Brain pericyte (primary cell): ENCODE data around the gene FOXP4.

Experiments
- DNase-seq: peaks from one replicate; pipeline ENCODE4 v3.0.0-alpha.2; 2012; ENCODE audit warnings: low read depth, low spot score

The FOXP4 gene

GRCh38 chr6:41519745-41520699 lies 26.2 kb upstream of the FOXP4 start:
- no peak for DNase-seq

GRCh38 chr6:41522780-41523548 lies 23.2 kb upstream of the FOXP4 start:
- no peak for DNase-seq

- no peak for DNase-seq
Observed at GRCh38 chr6:41523915-41524633, 22.1 kb upstream of the FOXP4 start.

DNA sequence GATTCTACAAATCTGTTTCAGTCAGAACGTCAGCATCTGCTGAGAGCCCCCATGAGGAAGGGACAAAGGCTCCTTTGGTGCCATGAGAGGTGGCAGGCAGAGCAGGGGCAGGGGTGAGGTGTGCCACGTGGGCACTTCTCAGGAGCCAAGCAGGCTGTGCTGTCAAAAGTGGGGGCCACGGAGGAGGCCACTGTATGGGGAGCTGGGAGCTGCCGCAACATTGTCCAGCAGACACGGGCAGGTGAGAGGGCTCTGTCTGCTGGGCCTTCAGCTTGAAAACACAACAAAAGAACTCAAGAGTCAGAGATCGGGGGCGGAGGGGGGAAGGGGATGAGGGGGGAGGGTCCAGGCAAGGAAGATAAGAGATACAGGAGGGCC lies 21.6 kb upstream of the FOXP4 start:
- no peak for DNase-seq

- DNase-seq, result no peak
Observed at GRCh38 chr6:41527721-41528408, 18.3 kb upstream of the FOXP4 start.

- DNase-seq, result no peak
Observed at GRCh38 chr6:41528409-41528963, 17.7 kb upstream of the FOXP4 start.

DNA sequence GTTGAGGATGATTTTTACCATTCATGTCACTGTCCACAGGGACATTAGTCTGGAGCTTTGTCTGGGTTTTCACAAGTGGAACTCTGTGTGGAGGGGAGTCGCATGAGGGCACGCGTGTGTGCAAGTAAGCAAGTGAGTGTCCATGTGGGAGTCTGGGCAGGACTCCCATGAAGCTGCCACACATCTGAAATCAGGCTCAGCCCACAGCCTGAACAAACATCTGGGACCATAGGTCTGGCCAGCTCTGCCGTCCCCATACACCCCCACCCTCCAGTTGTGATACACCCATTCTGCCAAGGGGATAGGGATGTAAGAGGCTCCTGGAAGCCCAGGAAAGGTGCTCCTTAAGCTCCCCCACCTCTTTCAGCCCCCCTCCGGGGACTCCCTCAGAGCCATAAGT lies 17.1 kb upstream of the FOXP4 start:
- no peak for DNase-seq

DNA sequence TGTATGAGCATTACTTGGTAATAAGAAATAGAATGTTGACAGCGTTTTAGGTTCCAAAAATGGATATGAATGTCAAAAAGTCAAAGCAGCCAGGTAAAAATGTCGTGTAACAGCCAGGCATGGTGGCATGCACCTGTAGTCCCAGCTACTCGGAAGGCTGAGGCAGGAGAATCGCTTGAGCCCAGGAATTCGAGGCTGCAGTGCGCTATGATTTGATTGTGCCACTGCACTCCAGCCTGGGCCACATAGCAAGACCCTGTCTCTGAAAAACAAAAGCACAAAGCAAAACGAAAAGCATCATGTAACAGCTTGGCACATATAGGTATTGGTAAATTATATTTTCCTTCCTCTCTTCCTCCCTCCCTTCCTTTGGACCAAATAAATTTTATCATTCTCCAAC lies 16.2 kb upstream of the FOXP4 start:
- no peak for DNase-seq

DNA sequence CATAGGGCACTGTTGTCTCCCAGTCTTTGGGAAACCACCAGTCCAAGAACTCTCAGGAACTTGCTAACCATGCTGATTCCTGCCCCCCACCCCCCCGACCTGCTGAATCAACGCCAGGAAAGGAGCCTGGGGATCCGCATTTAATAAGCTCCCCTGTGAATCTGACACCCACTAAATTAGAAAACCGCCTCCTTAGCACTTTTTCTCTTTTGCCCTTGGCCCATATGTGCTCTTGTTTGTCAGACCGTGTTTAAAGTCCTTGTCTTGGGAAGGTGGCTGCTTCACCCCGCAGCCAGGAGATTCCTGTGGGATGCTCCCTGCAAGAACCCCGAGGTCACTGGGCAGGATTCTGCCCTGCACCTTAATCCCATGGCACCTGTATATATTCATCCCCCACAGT lies 15.7 kb upstream of the FOXP4 start:
- DNase-seq, result no peak

GRCh38 chr6:41531016-41531415 lies 15.2 kb upstream of the FOXP4 start:
- no peak for DNase-seq

- peak; percentile 36 for DNase-seq
Observed at GRCh38 chr6:41531591-41532582, 14.3 kb upstream of the FOXP4 start.

DNA sequence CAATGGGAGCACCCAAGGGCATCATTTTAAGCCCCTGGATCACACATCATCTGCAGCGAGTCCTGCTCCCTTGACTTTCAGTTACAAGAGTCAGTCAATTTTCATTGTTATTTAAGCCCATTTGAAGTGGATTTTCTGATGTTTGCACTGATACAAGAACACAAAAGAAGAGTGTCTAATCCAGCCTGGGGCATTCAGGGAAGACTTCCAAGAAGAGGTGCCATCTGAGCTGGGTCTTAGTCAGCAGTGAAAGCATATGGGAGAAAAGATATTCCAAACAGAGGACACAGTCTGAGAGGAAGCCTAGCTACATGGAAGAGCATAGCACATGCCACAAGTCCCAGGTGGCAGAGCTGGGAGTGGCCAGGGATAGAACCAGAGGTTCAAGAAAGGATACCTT lies 10.4 kb upstream of the FOXP4 start:
- DNase-seq, result no peak

DNA sequence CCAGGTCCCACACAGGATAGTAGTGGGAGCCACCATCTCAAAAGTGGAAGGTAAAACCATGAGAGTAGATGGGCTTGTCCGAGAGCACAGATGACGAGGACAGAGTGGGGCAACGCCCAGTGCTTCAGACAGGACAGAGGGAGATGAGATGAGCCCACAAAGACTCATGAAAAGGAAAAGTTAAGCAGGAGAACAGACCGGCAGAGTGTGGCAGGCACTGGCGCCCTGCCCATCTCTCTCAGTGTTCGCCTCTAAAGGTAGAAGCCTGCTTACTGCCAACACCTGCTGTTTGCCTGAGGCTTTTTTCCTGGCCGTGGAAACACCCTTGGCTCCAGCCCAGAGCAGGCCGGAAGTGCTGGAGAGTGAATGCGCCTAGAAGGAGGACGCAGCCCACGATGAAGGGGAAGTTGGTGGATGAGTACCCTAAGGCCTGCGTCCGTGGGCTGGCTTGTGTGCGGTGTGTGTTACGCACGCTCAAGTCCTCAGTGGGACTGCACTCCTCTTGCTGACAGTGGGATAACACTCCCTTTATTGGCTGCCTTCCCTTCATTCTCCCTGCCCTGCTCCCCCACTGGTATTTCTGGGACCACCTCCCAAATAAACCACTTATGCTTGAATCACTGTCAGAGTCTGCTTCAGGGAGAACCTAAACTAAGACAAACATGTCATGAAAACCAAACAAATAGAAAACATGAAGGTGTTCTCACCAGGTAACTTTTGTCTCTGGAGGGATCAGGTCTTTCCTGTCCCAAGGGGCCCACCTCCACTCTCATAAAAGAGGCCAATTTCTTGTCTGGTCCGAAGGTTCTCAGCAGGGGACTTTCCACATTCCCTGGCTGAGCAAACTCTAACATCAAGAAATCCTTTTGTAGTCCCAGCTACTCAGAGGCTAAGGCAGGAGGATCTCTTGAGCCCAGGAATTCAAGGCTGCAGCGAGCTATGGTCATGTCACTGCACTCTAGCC lies 9.1 kb upstream of the FOXP4 start:
- no peak for DNase-seq

DNA sequence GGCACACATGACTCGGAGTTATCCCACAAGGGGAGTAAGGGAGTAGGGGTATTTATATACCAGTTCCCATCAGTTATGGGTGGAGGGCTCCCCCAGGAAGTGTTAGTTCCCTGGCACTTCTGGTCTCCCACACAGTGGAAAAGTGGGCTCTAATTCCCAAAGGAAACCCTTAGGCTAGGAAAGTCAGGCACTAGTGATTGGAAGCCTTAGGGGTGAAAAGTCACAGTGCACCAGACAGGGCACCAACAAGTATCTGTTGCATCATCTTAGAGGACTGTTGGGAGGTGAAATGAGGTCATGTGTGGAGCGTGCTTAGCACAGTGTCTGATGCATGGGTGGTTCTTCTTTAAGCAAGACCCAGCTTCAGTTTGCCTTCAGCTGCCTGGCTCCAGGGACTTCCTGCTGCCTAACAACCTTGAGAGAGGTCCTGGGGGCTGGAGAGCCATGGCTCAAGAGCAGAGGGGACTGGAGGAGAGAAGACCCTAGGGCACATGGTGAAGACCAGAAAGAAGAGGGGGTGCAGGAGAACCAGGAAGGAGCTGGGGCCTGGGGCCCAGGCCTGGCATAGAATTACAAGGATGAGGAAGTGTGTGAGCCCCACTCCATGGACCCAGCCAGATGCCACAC lies 7.5 kb upstream of the FOXP4 start:
- no peak for DNase-seq

DNA sequence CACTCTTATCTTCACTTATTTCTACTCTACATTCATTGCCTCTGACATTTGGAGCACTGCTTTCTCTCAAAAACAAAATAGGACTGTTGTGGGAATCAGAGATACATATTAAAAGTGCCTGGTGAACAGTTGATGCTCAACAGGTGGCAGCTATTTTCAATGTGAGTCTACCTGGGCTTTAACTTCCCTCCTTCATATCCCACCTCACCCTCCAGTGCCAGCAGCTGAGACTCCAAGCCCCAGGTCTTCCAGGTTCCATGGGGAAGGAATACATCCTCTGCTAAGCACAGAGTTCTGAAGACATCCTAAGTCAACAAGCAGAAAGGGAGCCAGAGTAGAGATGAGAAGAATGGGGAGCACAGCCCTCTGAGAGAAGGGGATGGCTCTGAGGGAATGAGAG lies 7.0 kb upstream of the FOXP4 start:
- DNase-seq, result no peak

DNA sequence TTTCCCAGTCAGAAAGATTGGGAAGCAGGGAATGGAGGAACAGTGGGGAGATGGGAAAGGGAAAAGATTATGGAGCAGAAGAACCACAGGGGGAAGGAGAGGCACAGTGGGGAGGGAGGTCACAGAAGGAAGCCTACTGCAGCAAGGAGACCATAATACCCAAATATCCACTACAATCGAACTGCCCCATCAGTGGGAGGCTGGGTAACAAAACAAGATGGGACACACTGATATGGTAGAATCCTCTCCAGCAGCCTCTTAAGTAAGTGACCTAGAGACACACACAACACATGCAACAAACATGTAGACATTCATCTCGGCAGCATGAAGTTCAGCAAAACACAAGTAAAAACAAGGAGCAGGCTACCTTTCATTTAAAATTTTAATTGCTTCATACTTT lies 4.8 kb upstream of the FOXP4 start:
- no peak for DNase-seq

GRCh38 chr6:41543087-41543486 lies 3.1 kb upstream of the FOXP4 start:
- no peak for DNase-seq

DNA sequence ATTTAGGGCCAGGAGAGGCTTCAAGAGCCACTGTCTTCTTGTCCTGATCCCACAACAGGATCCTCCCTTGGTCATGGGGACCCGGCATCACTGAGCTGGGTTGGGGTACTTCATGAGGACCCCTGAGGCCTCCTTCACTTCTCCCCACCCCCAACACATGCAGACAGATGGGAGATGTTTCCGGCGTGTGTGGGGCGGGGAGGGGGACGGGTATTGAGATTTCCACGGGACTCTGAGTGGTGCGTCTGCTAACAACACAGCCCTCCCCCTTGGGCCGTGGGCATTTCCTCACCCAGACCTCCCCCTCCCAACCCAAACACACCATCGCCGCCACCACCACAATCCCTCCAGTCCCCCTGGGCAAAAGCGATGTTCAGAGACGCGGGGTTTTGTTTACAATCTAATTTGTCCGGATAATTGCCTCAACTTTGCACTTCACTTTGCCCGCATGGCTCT lies 906 bp upstream of the FOXP4 start:
- DNase-seq, result no peak
